LNCaP clone FGC (cell line): ENCODE measurements around the gene IFI16.
"Not testable (repeated sequence)": the region's sequence is repeated elsewhere in the genome, so short reads cannot be mapped to it uniquely, and the experiment has no call there.

Experiments
- DNase-seq: peaks from one replicate; pipeline ENCODE4 v3.0.0-alpha.2; 2011; ENCODE audit warnings: low read depth
- H3K4me3 ChIP-seq: 2 replicates; pipeline ENCODE4 v1.5.1; 2011; ENCODE audit warnings: mild to moderate bottlenecking, low read depth, low read length, control low read depth
- CTCF ChIP-seq: IDR thresholded peaks from 2 replicates; pipeline ENCODE4 v1.5.1; 2012; ENCODE audit warnings: mild to moderate bottlenecking; ENCODE audit not compliant: control insufficient read depth, insufficient read depth; ENCODE audit errors: extremely low read depth

The IFI16 gene

GRCh38 chr1:159005676-159006075, 4.0 kb upstream of the IFI16 start:
- H3K4me3 ChIP-seq = no peak overlapping the region
- DNase-seq = no peak
- TF ChIP-seq CTCF = no peak

GRCh38 chr1:159006210-159006807, 3.4 kb upstream of the IFI16 start:
- H3K4me3 ChIP-seq, DNase-seq: not testable (repeated sequence)

GRCh38 chr1:159007726-159008125, 2.0 kb upstream of the IFI16 start:
- DNase-seq = no peak
- TF ChIP-seq CTCF = no peak
- H3K4me3 ChIP-seq = no peak overlapping the region

DNA sequence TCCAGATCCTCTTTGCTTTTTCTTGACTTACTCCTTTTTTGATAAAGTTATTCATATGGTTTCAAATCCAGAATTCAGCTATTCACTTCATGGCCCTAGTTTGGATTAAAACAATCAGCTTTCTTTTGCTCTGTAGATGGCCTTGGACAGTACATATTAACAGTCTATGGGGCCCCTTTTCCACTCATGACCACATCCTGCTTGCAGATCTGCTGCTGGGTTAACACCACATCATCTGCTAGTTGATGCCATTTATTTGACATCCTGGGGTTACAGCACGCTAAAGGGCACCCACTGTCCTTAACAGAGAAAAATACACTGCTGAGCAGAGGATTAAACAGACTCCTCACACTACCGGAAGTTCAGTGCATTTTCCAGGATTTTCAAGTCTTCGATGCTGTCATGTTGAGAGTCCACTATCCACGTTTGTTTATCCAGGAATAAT, 941 bp upstream of the IFI16 start:
- no peak for DNase-seq

DNA sequence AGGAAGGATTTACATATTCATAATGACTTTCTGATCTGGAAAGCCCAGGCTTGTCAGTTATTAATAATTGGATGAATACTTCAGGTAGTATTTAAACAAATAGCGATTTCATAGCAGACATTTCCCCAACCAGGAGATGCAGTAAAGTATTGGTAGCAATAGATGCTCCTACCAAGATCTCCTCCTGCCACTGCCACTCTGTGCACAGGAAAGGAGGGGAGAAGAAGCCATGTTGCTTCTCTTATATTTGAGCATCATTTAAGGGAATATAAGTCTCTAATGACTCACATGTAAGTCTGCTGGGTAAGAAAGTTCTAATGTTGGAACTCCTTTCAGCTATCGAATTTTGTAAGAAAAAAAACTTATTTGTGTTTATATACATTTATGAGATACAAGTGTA, 420 bp upstream of the IFI16 start:
- DNase-seq = no peak
- H3K4me3 ChIP-seq = no peak overlapping the region
- no peak for TF ChIP-seq CTCF

More for the DNA sequence above, 941 bp upstream of the IFI16 start:
- no peak overlapping the region for H3K4me3 ChIP-seq
- no peak for TF ChIP-seq CTCF

DNA sequence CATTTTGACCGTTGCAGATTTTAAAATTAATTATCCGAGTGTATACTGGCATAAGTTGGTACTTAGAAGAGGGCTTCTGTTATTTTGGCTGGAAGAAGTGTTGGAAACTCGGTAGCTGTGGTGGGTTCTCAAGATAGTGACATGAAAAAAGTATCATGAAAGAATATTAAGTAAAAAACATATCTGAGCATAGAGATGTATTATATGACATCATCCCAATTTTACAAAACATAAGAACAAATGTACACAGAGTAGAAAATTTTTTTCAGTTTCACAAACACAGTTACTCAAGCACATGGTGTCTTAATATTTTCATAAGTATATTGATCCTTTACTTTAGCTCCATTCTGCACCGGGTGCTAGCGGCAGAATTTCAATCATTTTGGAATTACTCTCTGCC, 684 bp downstream of the IFI16 start:
- no peak for DNase-seq
- TF ChIP-seq CTCF = no peak
- H3K4me3 ChIP-seq = no peak overlapping the region

GRCh38 chr1:159011001-159011400, 1.3 kb downstream of the IFI16 start:
- H3K4me3 ChIP-seq, DNase-seq: not testable (repeated sequence)

DNA sequence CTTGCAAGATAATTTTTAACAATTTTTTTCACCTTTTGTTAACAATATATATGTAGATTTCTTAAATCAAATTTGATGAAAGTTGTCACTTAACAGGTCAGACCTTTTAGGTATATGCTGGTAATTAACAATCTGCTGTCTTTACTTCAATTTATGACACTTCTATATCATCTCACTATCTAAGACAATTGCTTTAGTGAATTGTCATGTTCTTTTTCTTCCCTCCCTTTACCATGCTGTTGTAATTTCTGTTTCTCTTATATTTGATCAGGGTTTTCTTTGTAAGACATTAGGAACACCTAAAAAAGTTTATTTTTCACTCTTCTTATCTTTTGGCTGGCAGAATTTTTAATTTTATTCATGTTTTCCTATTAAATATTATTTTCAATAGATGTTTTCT, 2.0 kb downstream of the IFI16 start:
- no peak overlapping the region for H3K4me3 ChIP-seq
- DNase-seq = no peak
- TF ChIP-seq CTCF = no peak
